ENCODE measurements around the gene PCDHGA11. TPM values are rescaled to one million over a fixed set of nuclear protein-coding genes. Genes with fewer than 3 reads are reported as not detected.
"Not testable (repeated sequence)": the region's sequence is repeated elsewhere in the genome, so short reads cannot be mapped to it uniquely, and the experiment has no call there.

The PCDHGA11 gene
- total RNA-seq, result 0.21 TPM

DNA sequence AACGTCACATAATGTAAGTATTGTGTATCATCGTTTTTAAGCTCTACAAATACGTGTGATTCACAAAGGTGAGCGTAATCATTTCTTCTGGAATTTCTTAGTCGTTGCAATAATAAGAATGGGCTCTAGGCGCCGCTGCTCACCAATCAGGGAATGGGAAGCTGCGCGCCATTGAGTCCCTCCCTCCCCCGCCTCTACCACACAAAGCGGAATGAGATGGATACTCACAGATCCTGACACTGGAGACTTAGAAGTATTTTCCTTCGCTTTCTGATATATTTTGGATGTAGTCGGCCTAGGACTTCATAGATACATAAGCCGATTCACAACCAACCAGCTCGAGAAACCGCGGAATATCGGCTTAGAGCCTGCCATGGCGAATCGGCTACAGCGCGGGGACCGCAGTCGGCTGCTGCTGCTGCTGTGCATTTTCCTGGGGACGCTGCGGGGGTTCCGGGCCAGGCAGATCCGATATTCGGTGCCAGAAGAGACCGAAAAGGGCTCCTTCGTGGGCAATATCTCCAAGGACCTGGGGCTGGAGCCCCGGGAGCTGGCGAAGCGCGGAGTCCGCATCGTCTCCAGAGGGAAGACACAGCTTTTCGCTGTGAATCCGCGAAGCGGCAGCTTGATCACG is at the start of gene PCDHGA11:
TSS of gene PCDHGA11 (plus strand) at position 197 of the 634 bp plus-strand sequence. CDS start at position 374, 177 bp downstream.
- peaks cover 97% of the 10 kb centered on the region for H3K27me3 ChIP-seq (ENCODE audit: insufficient read depth, low read length)
- peak within 1 kb of the TSS; percentile 25 for H3K4me3 ChIP-seq (ENCODE audit: low read length)
- no peaks in the 10 kb centered on the region for H3K9me3 ChIP-seq (ENCODE audit: low read depth, low read length)
- H3K4me1 ChIP-seq (ENCODE audit: insufficient read depth, low read length), result peaks cover 12% of the 10 kb centered on the region

DNA sequence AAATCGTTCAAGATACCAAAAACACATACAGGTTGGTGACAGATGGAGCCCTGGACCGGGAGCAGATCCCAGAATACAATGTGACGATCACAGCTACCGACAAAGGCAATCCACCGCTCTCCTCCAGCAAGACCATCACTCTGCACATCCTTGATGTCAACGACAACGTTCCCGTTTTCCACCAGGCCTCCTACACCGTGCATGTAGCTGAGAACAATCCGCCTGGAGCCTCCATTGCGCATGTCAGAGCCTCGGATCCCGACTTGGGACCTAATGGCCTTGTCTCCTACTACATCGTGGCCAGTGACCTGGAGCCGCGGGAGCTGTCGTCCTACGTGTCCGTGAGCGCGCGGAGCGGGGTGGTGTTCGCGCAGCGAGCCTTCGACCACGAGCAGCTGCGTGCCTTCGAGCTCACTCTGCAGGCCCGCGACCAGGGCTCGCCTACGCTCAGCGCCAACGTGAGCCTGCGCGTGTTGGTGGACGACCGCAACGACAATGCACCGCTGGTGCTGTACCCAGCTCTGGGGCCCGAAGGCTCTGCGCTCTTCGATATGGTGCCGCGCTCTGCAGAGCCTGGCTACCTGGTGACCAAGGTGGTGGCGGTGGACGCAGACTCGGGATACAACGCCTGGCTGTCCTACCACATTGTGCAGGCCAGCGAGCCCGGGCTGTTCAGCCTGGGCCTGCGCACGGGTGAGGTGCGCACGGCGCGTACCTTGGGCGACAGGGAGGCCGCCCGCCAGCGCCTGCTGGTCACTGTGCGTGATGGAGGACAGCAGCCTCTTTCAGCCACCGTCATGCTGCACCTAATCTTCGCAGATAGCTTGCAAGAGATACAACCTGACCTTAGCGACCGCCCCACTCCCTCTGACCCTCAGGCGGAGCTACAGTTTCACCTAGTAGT is 49.0 kb upstream of the PCDHGA11 start:
- Histone ChIP-seq H3K27me3 (ENCODE audit: insufficient read depth, low read length) (peaks cover 88% of the 10 kb centered on the region), H3K4me1 (ENCODE audit: insufficient read depth, low read length) (peaks cover 5% of the 10 kb centered on the region), H3K4me3 (ENCODE audit: low read length) (no peak overlapping the region), H3K9me3 (ENCODE audit: low read depth, low read length) (peaks cover 12% of the 10 kb centered on the region)

DNA sequence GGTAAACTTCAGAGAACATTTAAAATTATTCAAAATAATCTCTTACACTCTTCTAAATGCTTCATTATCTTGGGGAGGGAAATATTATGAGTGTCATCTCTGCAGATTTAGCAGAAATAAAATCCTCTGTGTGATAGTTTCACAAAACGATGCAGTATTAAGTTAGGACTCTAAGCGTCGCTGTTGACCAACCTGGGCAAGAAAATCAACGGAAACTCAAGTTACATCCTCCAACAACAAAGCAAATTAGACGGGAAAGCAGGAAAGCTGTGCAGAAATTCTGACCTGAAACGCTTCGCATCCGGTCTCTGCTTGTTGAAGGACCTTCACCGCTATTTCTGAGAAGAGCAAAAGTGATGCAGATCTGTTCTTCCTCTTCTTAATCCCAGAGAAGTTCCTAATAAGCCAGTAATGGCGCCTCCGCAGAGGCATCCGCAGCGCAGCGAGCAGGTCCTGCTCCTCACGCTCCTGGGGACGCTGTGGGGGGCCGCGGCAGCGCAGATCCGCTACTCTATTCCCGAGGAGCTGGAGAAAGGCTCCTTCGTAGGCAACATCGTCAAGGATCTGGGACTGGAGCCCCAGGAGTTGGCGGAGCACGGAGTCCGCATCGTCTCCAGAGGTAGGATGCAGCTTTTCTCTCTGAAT is 47.1 kb upstream of the PCDHGA11 start, which contains the start of gene PCDHGA6:
TSS of gene PCDHGA6 (plus strand) at position 219 of the 645 bp plus-strand sequence. CDS start at position 412, 193 bp downstream.
- Histone ChIP-seq H3K27me3 (ENCODE audit: insufficient read depth, low read length) (peaks cover 81% of the 10 kb centered on the region), H3K4me1 (ENCODE audit: insufficient read depth, low read length) (peaks cover 5% of the 10 kb centered on the region), H3K9me3 (ENCODE audit: low read depth, low read length) (peaks cover 16% of the 10 kb centered on the region), H3K4me3 (ENCODE audit: low read length) (no peak within 1 kb of the TSS)

DNA sequence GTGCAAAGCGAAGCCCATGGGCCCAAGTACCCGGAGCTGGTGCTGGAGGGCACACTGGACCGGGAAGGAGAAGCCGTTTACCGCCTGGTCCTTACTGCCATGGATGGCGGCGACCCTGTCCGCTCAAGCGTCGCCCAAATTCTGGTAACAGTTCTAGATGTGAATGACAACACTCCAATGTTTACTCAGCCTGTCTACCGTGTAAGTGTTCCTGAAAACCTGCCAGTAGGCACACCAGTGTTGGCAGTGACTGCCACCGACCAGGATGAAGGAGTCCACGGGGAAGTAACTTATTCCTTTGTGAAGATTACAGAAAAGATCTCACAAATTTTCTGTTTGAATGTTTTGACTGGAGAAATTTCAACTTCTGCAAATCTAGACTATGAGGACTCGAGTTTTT is 46.2 kb upstream of the PCDHGA11 start:
- Histone ChIP-seq H3K9me3 (ENCODE audit: low read depth, low read length) (peaks cover 16% of the 10 kb centered on the region), H3K4me1 (ENCODE audit: insufficient read depth, low read length) (peaks cover 5% of the 10 kb centered on the region), H3K4me3 (ENCODE audit: low read length) (no peak overlapping the region), H3K27me3 (ENCODE audit: insufficient read depth, low read length) (peaks cover 76% of the 10 kb centered on the region)

DNA sequence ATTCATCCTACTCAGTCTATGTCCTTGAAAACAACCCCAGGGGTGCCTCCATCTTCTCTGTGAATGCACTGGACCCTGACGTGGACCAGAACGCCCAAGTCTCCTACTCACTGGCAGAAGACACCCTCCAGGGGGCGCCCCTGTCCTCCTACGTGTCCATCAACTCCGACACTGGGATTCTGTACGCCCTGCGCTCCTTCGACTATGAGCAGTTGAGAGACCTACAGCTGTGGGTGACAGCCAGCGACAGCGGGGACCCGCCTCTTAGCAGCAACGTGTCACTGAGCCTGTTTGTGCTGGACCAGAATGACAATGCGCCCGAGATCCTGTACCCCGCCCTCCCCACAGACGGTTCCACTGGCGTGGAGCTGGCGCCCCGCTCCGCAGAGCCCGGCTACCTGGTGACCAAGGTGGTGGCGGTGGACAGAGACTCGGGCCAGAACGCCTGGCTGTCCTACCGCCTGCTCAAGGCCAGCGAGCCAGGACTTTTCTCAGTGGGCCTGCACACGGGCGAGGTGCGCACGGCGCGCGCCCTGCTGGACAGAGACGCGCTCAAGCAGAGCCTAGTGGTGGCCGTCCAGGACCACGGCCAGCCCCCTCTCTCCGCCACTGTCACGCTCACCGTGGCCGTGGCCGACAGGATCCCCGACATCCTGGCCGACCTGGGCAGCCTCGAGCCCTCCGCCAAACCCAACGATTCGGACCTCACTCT is 45.3 kb upstream of the PCDHGA11 start:
- not testable (repeated sequence) for H3K4me1 ChIP-seq (ENCODE audit: insufficient read depth, low read length); H3K4me3 ChIP-seq (ENCODE audit: low read length)
- Histone ChIP-seq H3K9me3 (ENCODE audit: low read depth, low read length) (peaks cover 16% of the 10 kb centered on the region), H3K27me3 (ENCODE audit: insufficient read depth, low read length) (peaks cover 74% of the 10 kb centered on the region)

DNA sequence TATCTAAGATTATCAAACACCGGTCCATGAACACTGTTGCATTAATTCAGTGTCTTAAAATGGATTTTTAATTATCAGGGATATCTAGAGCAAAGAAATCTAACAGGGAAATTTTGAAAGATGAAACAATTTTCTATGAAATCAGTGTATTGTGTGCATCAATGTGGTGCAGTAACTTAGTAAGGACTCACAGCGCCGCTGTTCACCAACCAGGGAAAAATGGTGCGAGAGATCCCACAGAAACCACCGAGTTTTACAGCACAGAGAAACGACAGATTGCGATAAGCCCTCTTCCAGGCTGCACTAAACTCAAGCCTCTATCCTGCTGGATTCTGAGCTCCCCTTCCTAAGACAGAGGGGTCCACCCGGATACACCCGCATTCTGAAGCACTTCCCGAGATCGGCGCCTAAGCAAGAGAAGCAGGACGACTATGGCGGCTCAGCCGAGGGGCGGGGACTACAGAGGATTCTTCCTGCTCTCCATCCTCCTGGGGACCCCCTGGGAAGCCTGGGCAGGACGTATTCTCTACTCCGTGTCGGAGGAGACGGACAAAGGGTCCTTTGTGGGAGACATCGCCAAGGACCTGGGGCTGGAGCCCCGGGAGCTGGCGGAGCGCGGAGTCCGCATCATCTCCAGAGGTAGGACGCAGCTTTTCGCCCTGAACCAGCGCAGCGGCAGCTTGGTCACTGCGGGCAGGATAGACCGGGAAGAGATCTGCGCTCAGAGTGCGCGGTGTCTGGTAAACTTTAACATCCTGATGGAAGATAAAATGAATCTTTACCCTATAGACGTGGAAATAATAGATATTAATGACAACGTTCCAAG is 38.2 kb upstream of the PCDHGA11 start, which contains the start of gene PCDHGA7:
TSS of gene PCDHGA7 (plus strand) at position 274 of the 826 bp plus-strand sequence. CDS start at position 432, 158 bp downstream.
- Histone ChIP-seq H3K9me3 (ENCODE audit: low read depth, low read length) (peaks cover 8% of the 10 kb centered on the region), H3K4me3 (ENCODE audit: low read length) (peak within 1 kb of the TSS; percentile 7), H3K27me3 (ENCODE audit: insufficient read depth, low read length) (peaks cover 83% of the 10 kb centered on the region), H3K4me1 (ENCODE audit: insufficient read depth, low read length) (no peaks in the 10 kb centered on the region)

DNA sequence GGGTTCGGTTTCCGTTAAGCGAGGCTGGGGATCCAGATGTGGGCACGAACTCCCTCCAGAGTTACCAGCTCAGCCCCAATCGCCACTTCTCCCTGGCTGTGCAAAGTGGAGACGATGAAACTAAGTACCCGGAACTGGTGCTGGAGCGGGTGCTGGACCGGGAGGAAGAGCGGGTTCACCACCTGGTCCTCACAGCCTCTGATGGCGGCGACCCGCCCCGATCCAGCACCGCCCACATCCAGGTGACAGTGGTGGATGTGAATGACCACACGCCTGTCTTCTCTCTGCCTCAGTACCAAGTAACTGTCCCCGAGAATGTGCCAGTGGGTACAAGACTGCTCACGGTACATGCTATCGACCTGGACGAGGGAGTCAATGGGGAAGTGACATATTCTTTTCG is 37.5 kb upstream of the PCDHGA11 start:
- Histone ChIP-seq H3K27me3 (ENCODE audit: insufficient read depth, low read length) (peaks cover 84% of the 10 kb centered on the region), H3K4me3 (ENCODE audit: low read length) (no peak overlapping the region), H3K4me1 (ENCODE audit: insufficient read depth, low read length) (no peaks in the 10 kb centered on the region), H3K9me3 (ENCODE audit: low read depth, low read length) (peaks cover 8% of the 10 kb centered on the region)

DNA sequence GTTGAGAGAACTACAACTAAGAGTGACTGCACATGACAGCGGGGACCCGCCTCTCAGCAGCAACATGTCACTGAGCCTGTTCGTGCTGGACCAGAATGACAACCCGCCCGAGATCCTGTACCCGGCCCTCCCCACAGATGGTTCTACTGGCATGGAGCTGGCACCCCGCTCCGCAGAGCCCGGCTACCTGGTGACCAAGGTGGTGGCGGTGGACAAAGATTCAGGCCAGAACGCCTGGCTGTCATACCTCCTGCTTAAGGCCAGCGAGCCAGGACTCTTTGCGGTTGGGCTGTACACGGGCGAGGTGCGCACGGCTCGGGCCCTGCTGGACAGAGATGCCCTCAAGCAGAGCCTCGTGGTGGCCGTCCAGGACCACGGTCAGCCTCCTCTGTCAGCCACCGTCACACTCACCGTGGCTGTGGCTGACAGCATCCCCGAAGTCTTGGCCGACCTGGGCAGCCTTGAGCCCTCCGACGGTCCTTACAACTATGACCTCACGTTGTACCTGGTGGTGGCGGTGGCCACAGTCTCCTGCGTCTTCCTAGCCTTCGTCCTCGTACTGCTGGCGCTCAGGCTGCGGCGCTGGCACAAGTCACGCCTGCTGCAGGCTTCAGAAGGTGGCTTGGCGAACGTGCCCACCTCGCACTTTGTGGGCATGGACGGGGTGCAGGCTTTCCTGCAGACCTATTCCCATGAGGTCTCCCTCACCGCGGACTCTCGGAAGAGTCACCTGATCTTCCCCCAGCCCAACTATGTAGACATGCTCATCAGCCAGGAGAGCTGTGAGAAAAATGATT is 36.2 kb upstream of the PCDHGA11 start:
- Histone ChIP-seq H3K4me3 (ENCODE audit: low read length) (no peak overlapping the region), H3K9me3 (ENCODE audit: low read depth, low read length) (peaks cover 8% of the 10 kb centered on the region), H3K4me1 (ENCODE audit: insufficient read depth, low read length) (no peaks in the 10 kb centered on the region), H3K27me3 (ENCODE audit: insufficient read depth, low read length) (peaks cover 89% of the 10 kb centered on the region)

DNA sequence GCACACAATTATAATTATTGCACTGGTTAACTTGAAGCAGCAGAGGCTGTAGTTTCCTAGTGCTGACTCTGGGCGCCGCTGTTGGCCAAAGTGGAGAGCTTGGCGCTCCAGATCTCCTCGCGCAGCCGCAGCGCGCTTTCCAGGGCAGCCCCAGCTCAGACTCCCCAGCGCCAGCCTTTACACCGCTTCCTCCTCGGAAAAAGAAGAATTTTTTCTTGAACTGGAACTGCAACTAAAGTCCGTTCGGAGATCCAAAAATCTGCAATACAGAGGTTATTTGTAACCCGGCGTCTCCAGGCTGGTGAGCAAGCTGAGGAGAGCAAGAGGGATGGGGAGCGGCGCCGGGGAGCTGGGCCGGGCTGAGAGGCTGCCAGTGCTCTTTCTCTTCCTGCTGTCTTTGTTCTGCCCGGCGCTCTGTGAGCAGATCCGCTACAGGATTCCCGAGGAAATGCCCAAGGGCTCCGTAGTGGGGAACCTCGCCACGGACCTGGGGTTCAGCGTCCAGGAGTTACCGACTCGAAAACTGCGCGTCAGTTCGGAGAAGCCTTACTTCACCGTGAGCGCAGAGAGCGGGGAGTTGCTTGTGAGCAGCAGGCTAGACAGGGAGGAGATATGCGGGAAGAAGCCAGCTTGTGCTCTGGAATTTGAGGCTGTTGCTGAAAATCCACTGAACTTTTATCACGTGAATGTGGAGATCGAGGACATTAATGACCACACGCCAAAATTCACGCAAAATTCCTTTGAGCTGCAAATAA is 33.1 kb upstream of the PCDHGA11 start, which contains the start of gene PCDHGB4:
TSS of gene PCDHGB4 (plus strand) at position 142 of the 755 bp plus-strand sequence. CDS start at position 329, 187 bp downstream.
- H3K9me3 ChIP-seq (ENCODE audit: low read depth, low read length); H3K4me3 ChIP-seq (ENCODE audit: low read length); H3K4me1 ChIP-seq (ENCODE audit: insufficient read depth, low read length): not testable (repeated sequence)
- peaks cover 91% of the 10 kb centered on the region for H3K27me3 ChIP-seq (ENCODE audit: insufficient read depth, low read length)

DNA sequence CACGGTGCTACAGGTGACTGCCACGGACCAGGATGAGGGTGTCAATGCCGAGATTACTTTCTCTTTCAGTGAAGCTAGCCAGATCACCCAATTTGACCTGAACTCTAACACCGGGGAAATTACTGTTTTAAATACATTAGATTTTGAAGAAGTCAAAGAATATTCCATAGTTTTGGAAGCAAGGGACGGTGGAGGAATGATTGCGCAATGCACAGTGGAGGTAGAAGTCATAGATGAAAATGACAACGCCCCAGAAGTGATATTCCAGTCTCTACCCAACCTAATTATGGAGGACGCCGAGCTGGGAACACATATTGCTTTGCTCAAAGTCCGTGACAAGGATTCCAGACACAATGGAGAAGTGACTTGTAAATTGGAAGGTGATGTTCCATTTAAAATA is 32.2 kb upstream of the PCDHGA11 start:
- H3K27me3 ChIP-seq (ENCODE audit: insufficient read depth, low read length), result peaks cover 91% of the 10 kb centered on the region
- H3K4me3 ChIP-seq (ENCODE audit: low read length), result no peak overlapping the region
- H3K9me3 ChIP-seq (ENCODE audit: low read depth, low read length), result peaks cover 9% of the 10 kb centered on the region

DNA sequence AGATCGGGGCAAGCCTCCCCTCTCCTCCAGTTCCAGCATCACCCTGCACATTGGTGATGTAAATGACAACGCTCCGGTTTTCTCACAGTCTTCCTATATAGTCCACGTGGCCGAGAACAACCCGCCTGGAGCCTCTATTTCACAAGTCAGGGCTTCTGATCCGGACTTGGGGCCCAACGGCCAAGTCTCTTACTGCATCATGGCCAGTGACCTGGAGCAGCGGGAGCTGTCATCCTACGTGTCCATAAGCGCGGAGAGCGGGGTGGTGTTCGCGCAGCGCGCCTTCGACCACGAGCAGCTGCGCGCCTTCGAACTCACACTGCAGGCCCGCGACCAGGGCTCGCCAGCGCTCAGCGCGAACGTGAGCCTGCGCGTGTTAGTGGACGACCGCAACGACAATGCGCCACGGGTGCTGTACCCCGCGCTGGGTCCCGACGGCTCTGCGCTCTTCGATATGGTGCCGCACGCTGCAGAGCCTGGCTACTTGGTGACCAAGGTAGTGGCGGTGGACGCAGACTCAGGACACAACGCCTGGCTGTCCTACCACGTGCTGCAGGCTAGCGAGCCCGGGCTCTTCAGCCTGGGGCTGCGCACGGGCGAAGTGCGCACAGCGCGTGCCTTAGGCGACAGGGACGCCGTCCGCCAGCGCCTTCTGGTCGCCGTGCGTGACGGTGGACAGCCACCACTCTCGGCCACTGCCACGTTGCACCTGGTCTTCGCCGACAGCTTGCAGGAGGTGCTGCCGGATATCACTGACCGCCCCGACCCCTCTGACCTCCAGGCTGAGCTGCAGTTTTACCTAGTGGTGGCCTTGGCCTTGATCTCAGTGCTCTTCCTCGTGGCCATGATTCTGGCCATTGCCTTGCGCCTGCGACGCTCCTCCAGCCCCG is 31.5 kb upstream of the PCDHGA11 start:
- Histone ChIP-seq H3K4me3 (ENCODE audit: low read length) (no peak overlapping the region), H3K27me3 (ENCODE audit: insufficient read depth, low read length) (peaks cover 91% of the 10 kb centered on the region), H3K9me3 (ENCODE audit: low read depth, low read length) (peaks cover 12% of the 10 kb centered on the region), H3K4me1 (ENCODE audit: insufficient read depth, low read length) (no peaks in the 10 kb centered on the region)

More for the DNA sequence above, 32.2 kb upstream of the PCDHGA11 start:
- no peaks in the 10 kb centered on the region for H3K4me1 ChIP-seq (ENCODE audit: insufficient read depth, low read length)

Data from mononuclear cell (primary cell).